Osteoblast (primary cell): ENCODE results near the gene NHLH2. TPM values are rescaled to one million over a fixed set of nuclear protein-coding genes. Genes with fewer than 3 reads are reported as not detected.

Experiments
- DNase-seq: peaks from one replicate; pipeline ENCODE4 v3.0.0; 2011; ENCODE audit warnings: low spot score, mixed read lengths; ENCODE audit not compliant: insufficient read length; ENCODE audit errors: missing footprints
- H2AFZ ChIP-seq: 2 replicates; pipeline ENCODE4 v1.6.0; 2011; ENCODE audit warnings: mild to moderate bottlenecking, low read length
- H3K27ac ChIP-seq: 2 replicates; pipeline ENCODE4 v1.5.1; 2011; ENCODE audit warnings: mild to moderate bottlenecking, low read depth, low read length, moderate library complexity
- H3K27me3 ChIP-seq: 2 replicates; pipeline ENCODE4 v1.6.0; 2012; ENCODE audit warnings: mild to moderate bottlenecking, control low read depth, inconsistent platforms, low read length, moderate library complexity; ENCODE audit not compliant: insufficient read depth
- H3K36me3 ChIP-seq: 2 replicates; pipeline ENCODE4 v1.5.1; 2011; ENCODE audit warnings: mild to moderate bottlenecking, low read length, control low read depth, moderate library complexity; ENCODE audit not compliant: insufficient read depth
- H3K4me1 ChIP-seq: 2 replicates; pipeline ENCODE4 v1.5.1; 2011; ENCODE audit warnings: mild to moderate bottlenecking, low read length, control low read depth, moderate library complexity; ENCODE audit not compliant: insufficient read depth
- H3K4me2 ChIP-seq: 2 replicates; pipeline ENCODE4 v1.6.0; 2011; ENCODE audit warnings: mild to moderate bottlenecking, low read length; ENCODE audit not compliant: insufficient read depth
- H3K4me3 ChIP-seq: fragments of 200-600 bp; sonication (generic); 3 replicates; pipeline ENCODE4 v1.5.1; 2012; ENCODE audit warnings: mild to moderate bottlenecking, low read length, inconsistent platforms; ENCODE audit not compliant: insufficient read depth
- H3K79me2 ChIP-seq: 2 replicates; pipeline ENCODE4 v1.6.0; 2012; ENCODE audit warnings: mild to moderate bottlenecking, low read length, control low read depth, inconsistent platforms; ENCODE audit not compliant: insufficient read depth
- H3K9me3 ChIP-seq: 2 replicates; pipeline ENCODE4 v1.5.1; 2011; ENCODE audit warnings: low read depth, low read length, control low read depth
- H4K20me1 ChIP-seq: 2 replicates; pipeline ENCODE4 v1.6.0; 2012; ENCODE audit warnings: mild to moderate bottlenecking, low read length, control low read depth; ENCODE audit not compliant: insufficient read depth
- total RNA-seq: library from RNA; depleted of rRNA; stranded (reverse); fragments of >200 nt; gene quantifications from 2 replicates; pipeline ENCODE4 v1.2.3, GENCODE V29; 2012
- TF ChIP-seq, protein P1 (sequence below): IDR thresholded peaks from 2 replicates; pipeline ENCODE4 v1.5.1; 2011; ENCODE audit warnings: mild to moderate bottlenecking, low read depth, low read length, moderate library complexity; ENCODE audit errors: extremely low read depth

NHLH2 gene
- total RNA-seq, 1 donor = not detected

DNA sequence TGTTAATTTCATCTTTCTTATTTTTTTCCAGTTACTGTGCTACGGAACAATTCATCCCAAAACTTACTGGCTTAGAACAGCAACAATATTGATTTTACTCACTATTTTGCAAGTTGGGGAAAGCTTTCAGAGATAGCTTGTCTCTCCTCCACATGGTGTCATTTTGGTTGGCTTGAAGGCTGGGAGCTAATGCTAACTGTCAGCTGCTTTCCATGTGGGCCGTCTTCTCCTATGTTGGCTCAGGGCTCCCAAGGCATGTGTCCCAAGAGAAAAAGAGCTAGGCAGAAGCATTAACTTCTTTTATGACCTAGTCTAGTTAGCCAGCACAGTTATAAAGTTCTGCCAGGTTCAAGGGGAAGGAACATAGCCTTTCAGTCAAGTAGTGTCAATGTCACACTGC, 38.5 kb downstream of the NHLH2 start:
- Histone ChIP-seq H3K27me3 (peaks cover 4% of the 10 kb centered on the region), H4K20me1 (no peaks in the 10 kb centered on the region), H3K79me2 (no peaks in the 10 kb centered on the region), H3K4me2 (no peak overlapping the region), H3K27ac (no peak overlapping the region), H3K36me3 (no peaks in the 10 kb centered on the region), H3K4me1 (no peaks in the 10 kb centered on the region), H3K9me3 (no peaks in the 10 kb centered on the region), H2AFZ (no peak overlapping the region), H3K4me3 (no peak overlapping the region)
- DNase-seq = no peak
- TF ChIP-seq, protein P1, sequence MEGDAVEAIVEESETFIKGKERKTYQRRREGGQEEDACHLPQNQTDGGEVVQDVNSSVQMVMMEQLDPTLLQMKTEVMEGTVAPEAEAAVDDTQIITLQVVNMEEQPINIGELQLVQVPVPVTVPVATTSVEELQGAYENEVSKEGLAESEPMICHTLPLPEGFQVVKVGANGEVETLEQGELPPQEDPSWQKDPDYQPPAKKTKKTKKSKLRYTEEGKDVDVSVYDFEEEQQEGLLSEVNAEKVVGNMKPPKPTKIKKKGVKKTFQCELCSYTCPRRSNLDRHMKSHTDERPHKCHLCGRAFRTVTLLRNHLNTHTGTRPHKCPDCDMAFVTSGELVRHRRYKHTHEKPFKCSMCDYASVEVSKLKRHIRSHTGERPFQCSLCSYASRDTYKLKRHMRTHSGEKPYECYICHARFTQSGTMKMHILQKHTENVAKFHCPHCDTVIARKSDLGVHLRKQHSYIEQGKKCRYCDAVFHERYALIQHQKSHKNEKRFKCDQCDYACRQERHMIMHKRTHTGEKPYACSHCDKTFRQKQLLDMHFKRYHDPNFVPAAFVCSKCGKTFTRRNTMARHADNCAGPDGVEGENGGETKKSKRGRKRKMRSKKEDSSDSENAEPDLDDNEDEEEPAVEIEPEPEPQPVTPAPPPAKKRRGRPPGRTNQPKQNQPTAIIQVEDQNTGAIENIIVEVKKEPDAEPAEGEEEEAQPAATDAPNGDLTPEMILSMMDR = no peak

DNA sequence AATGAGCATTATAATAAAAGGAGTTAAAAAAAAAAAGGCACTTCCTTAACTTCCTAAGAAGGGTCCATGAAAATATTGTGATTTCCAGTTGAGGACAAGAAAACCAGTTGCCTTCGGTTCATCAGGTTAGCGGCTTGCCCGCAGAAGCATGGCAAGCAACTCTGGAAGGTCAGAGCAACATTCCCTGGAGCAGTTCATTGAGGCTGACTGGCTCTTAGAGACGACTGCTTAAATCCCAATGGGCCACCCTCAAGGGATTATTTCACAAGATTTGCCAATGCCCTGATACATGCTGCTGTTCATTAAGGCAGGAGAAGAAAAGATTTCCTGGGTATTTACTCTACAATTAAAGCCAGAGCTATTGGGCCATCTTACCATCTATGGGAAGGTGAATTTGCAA, 43.4 kb downstream of the NHLH2 start:
- no peaks in the 10 kb centered on the region for H4K20me1 ChIP-seq
- no peak overlapping the region for H3K4me3 ChIP-seq
- TF ChIP-seq, protein P1 = no peak
- H3K4me1 ChIP-seq = no peaks in the 10 kb centered on the region
- no peak for DNase-seq
- no peak overlapping the region for H3K4me2 ChIP-seq
- no peaks in the 10 kb centered on the region for H3K79me2 ChIP-seq
- no peaks in the 10 kb centered on the region for H3K36me3 ChIP-seq
- no peaks in the 10 kb centered on the region for H3K9me3 ChIP-seq
- no peak overlapping the region for H2AFZ ChIP-seq
- H3K27me3 ChIP-seq = peaks cover 27% of the 10 kb centered on the region
- H3K27ac ChIP-seq = no peak overlapping the region

DNA sequence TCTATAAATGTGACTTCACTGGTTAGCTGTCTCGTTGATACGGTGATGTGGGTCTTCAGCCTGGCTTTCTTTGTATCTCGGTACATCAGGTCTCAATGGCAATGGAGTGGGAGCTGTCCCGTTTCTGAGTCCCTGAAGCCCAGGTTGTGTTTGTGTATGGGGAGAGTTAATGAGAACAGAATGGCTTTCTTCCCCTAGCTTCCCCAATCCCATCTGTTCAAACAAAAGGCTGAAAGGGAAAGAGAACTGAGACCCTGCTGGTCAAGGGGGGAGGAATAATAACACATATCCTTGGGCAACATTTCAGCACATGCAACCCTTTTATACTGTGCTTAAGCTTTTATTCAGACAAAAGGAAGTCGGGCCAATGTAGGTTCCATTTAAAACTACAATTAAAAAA, 44.0 kb downstream of the NHLH2 start:
- no peak overlapping the region for H3K4me2 ChIP-seq
- no peak overlapping the region for H3K27ac ChIP-seq
- H3K4me1 ChIP-seq = no peaks in the 10 kb centered on the region
- no peaks in the 10 kb centered on the region for H3K36me3 ChIP-seq
- H3K4me3 ChIP-seq = no peak overlapping the region
- DNase-seq = no peak
- TF ChIP-seq, protein P1 = no peak
- H4K20me1 ChIP-seq = no peaks in the 10 kb centered on the region
- no peaks in the 10 kb centered on the region for H3K79me2 ChIP-seq
- peaks cover 27% of the 10 kb centered on the region for H3K27me3 ChIP-seq
- H3K9me3 ChIP-seq = no peaks in the 10 kb centered on the region
- no peak overlapping the region for H2AFZ ChIP-seq

DNA sequence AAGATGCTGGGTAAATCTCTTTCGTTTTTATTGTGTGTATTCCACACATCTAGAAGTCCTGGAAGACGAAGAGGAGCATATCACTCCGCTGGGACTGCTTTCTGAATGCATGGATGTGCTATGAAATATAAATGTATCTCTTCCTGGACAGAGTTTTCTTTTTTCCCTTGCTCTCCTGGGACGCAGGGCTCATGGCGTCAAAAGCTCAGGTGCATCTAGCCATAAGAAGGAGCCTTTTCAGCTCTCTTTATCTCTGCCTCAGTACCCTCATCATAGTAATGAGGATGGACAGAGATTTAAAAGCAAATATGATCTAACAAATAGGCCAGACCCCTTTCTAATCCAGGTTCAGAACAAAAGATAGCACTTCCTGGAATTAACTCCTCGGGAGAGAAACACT, 44.9 kb downstream of the NHLH2 start:
- Histone ChIP-seq H3K9me3 (no peaks in the 10 kb centered on the region), H3K79me2 (no peaks in the 10 kb centered on the region), H3K4me2 (no peak overlapping the region), H3K4me1 (no peaks in the 10 kb centered on the region), H4K20me1 (no peaks in the 10 kb centered on the region), H3K4me3 (no peak overlapping the region), H3K36me3 (no peaks in the 10 kb centered on the region), H3K27me3 (peaks cover 27% of the 10 kb centered on the region), H2AFZ (no peak overlapping the region), H3K27ac (no peak overlapping the region)
- no peak for DNase-seq
- TF ChIP-seq, protein P1 = no peak
